Skeletal muscle cell (primary cell): ENCODE results near the gene CER1.
"Not testable (repeated sequence)": the region's sequence is repeated elsewhere in the genome, so short reads cannot be mapped to it uniquely, and the experiment has no call there.

Source experiments
- DNase-seq: peaks from one replicate; pipeline ENCODE4 v3.0.0-alpha.2; 2010; ENCODE audit warnings: low read depth
- H3K4me3 ChIP-seq: 2 replicates; pipeline ENCODE4 v1.5.1; 2011; ENCODE audit warnings: low read depth, mild to moderate bottlenecking, control low read depth, low read length, moderate library complexity

The CER1 gene

DNA sequence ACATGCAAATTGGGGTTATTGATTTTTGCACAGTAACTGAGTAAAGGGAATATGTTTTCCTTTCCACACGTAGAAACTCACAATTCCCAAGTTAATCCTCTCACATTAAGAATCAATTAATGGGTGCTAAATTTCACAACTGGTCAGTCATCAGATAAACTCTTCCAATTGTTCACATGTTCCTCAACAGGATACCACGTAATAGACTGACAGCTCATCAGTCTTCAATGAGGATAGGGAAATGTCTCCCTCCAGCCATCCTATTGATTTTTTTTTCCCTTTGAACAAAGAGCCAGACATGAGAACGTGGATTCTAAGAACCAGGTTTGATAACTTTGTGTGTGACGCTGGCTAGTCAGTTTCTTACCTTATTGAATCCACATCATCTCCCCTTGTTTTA, 768 bp upstream of the CER1 start:
- DNase-seq, result no peak
- no peak overlapping the region for H3K4me3 ChIP-seq

DNA sequence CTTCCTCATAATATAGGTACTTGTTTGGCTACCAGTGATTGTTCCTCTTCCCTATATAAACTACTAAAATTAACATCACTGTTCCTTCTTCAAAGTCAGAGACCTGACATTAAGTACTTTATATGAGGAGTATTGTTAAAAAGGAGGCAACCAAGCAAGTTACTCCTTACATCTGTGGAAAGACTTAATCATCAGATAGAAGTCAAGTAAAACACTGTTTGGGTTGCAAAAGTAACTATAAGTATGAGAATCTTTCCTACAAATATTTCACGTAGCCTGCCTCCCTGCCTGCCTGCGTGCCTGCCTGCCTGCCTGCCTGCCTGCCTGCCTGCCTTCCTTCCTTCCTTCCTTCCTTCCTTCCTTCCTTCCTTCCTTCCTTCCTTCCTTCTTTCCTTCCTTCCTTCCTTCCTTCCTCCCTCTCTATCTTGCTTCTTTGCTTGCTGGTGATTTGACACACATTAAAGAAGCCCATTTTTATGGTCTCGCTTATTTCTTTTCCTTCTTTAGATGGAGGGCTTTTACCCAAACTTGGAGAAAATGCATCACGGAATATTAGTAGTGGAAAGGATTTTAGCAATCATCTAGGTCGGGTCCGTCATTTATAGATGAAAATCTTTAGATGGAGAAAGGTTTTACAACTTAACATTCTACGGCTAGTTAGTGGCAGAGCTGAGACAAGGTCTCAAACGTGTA, 3.2 kb downstream of the CER1 start:
- no peak overlapping the region for H3K4me3 ChIP-seq
- no peak for DNase-seq

DNA sequence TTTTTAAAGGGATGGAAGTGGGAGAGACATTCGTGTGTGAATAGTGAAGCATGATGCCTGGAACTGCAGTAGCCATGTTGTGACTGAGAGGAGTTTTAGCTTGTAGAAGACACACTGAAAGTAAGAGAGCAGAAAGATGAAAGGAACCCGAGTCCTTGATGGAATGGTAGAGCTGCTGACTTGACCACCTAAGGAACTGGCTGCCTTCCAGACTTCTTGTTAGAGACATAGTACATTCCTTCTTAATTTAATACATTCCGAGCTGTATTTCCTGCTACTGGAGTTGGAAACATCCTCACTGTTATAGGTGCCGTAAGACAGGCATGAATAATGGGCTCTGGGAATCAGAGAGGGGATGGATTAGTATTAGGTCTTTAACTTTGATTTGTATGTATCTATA, 7.4 kb downstream of the CER1 start:
- no peak overlapping the region for H3K4me3 ChIP-seq
- DNase-seq, result no peak

DNA sequence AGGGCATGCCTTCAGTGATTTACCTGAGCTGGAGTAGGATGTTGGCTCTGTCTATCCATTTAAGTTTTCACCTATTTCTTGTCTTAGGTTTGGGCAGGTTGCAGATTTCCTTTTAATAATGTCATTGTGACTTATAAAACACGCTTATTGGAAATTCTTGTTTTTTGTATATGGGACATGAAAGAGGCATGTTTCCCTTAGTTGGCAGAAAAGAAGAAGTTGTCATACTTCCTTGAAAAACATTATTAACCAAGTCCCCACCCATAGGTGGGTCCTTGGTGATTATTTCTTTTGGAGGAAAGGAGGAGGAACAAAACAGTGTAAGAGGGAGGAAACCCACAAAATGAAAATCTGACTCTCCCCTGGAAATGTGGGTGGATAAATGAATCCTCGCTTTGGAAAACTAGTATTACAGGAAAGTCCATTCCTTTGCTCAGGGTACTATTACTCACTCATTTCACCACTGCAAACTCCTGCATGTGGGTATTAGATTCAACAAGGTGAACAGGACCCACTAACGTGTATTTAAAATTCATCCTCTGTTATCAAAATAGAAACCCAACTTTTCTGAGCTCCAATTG, 9.3 kb downstream of the CER1 start:
- no peak overlapping the region for H3K4me3 ChIP-seq
- no peak for DNase-seq

DNA sequence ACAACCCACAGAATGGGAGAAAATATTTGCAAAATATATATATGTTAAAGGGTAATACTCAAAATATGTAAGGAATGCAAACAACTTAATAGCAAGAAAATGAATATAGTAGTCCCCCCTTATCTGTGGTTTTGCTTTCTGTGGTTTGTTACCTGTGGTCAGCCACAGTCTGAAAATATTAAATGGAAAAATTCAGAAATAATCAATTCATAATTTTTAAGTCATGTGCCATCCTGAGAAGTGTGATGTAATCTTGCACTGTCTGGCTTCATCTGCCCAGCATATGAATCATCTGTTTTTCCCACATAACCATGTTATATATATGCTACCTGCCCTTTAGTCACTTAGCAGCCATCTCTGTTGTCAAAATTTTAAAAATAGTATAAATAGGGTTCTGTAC, 11.7 kb downstream of the CER1 start:
- DNase-seq, result no peak
- no peak overlapping the region for H3K4me3 ChIP-seq

DNA sequence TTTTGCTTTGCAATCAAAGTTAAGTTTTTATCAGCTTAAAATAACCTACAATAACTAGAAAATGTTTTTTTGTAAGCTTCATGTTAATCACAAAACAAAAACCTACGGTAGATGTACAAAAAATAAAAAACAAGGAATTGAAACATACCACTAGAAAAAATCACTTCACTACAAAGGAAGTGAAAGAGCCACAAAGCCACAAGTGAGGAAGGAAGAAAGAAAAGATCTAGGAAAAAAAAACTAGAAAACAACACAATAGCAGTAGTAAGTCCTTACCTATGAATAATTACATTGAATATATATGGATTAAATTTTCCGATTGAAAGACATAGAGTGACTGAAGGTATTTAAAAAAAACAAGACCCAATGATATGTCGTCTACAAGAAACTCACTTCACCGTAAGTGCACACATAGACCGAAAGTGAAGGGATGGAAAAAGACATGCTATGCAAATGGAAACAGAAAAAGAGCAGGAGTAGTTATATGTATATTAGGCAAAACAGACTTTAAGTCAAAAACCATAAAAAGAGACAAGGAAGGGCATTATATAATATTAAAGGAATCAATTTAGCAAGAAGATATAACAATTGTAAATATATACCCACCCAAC, 15.9 kb downstream of the CER1 start:
- no peak overlapping the region for H3K4me3 ChIP-seq
- DNase-seq, result no peak

DNA sequence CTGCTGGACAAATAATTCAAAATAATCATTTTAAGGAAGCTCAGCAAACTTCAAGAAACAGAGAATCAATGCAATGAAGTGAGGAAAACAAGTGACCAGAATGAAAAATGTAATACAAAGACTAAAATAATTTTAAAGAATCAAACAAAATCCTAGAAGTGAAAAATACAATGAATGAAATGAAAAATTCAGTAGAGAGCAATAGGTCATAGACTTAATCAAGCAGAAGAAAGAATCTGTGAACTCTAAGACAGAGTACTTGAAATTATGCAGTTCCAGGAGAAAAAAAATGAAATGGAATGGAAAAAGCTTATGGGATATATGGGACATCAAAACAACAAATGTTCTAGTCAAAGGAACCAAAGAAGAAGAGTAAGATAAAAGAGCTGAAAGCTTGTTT, 17.5 kb downstream of the CER1 start:
- H3K4me3 ChIP-seq, result no peak overlapping the region
- no peak for DNase-seq

DNA sequence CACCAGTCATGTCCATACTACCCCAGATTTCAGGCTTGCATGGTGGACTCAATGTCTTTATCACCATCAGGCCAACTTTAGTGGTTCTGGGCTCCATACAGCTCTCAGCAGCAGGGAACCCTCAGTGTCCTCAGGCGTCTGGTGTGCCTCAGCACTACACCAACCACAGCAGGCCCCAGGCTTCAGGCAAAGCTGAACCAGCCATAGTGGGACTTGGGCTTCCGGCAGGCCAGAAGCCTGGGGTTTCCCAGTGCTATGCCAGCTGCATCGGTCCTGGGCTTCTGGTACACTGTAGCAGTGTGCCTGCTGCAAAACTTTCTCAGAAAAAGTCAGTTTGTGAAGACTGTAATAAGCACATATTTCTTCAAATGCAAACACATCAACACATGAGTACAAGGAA, 18.3 kb downstream of the CER1 start:
- H3K4me3 ChIP-seq, result no peak overlapping the region
- no peak for DNase-seq

DNA sequence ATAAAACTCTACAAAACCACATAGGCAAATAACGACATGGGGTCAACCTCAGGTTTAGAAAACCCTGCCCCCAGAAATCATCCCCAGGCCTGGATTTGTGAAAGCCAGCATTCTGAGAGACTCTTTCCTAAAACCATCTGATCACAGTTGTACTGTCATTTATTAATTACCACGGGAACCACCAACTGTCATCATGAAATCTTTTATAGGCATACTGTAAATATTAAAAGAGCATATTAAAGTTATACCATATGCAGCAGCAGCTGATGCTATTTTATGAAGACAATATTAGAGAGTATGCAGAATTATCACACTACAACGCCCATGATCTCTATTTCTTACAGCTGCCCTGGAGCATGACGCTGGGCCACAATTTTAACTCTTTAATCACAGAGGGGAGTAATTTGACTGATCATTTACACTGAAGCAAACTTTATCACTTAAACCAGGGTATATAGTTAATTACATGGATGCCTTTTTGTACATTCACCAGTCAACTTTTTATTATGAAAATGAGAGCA, 20.3 kb downstream of the CER1 start:
- H3K4me3 ChIP-seq, result no peak overlapping the region

DNA sequence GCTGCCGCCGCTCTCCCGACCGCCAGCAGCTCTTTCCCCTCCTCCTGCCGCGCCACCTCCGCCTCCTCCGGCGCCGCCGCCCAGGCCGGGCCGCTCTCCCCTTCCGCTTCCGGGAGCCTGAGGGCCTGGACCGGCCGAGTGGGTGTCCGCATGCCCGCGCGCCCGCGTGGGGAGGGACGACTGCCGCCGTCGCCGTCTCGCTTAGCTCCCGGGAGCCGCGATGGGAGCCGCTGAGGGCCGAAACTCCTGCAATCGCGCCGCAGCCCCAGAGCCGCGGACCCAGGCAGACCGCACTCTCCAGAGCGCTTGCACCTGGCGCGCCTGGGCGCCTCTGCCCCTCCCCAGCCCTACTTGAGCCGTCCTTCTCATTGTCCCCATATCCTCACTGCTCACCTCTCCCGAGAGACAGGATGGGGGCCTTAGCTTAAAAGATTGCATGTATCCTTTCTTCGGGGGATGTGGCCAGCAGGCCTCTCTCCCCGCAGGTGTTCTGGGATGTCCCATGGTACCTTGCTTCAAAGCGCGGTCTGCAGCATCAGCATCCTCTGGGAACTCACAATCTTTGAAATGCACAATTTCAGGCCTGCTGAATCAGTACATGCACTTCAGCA, 29.2 kb downstream of the CER1 start, which contains the start of gene ZDHHC21:
Gene ZDHHC21, minus strand, starts transcription at position 182 of the 611 bp plus-strand sequence. CDS start 19,092 bp downstream, outside the sequence.
- no peak for DNase-seq
- peak within 1 kb of the TSS; percentile 68 for H3K4me3 ChIP-seq

More for the DNA sequence above, 20.3 kb downstream of the CER1 start:
- DNase-seq, result no peak

DNA sequence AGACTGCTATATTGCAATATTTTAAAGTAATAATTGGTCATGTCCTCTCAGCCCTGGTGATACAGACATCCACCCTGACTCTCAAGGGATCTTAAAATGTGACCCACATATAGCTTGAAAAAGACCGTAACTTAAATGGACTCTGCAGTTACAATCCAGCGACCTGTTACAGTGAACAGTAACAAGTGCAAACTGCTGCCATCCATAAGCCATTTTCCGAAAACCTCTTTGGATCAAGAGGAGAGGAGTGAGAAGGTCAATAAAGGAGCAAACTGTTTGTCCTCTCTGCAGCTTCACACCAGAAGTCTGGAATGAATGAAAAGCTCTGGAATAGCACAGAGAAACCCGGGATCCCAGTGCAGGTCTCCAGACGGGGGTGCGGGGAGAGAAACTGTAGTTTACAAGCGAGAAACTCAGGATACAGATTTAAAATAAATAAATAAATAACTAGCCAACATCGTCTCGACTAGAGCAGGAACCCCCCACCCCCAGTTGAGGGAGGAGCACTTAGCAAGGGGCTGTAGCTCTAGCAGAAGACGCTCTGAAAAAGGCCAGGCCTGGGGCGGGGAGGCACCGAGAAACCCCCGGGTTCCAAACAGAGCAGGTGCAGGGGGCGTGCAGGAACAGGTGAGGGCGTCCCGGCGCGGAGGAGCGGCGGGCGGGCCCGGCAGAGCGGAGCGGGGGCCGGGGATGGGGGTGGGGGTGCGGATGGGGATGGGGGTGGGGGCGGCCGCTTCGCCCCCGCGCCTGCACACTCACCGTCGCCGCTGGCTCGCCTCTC, 29.9 kb downstream of the CER1 start:
- no peak for DNase-seq
- H3K4me3 ChIP-seq, result peak overlapping the region; percentile 68

DNA sequence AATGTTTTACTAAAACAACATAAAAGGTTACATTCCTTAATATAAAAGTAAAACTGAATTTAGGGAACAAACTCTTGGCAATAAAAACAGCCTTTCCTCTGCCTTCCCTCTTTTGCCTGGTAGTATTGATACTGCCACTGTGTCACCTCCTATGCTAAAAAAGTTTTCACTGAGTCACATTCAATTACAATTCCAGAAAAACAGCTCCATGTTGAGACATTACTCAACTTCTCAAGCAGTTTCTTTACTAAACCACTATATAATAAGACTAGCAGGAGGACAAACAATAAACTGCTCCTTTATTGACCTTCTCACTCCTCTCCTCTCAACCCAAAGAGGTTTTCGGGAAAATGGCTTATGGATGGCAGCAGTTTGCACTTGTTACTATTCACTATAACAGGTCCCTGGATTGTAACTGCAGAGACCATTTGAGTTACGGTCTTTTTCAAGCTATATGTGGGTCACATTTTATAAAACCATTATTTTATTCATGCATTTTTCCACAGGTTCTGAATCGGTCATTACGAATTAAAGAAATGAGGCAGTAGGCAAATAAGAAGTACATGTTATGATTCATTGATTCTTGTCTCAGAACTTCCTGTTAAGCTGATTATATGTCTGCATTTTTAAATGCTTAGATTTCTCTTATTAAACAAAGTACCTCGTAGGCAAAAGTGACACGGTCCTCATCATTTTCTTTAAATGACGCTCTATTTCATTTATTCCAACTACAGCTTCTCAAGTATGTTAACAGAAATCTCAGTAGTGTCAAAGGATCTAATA, 31.4 kb downstream of the CER1 start:
- DNase-seq, result no peak
- no peak overlapping the region for H3K4me3 ChIP-seq

DNA sequence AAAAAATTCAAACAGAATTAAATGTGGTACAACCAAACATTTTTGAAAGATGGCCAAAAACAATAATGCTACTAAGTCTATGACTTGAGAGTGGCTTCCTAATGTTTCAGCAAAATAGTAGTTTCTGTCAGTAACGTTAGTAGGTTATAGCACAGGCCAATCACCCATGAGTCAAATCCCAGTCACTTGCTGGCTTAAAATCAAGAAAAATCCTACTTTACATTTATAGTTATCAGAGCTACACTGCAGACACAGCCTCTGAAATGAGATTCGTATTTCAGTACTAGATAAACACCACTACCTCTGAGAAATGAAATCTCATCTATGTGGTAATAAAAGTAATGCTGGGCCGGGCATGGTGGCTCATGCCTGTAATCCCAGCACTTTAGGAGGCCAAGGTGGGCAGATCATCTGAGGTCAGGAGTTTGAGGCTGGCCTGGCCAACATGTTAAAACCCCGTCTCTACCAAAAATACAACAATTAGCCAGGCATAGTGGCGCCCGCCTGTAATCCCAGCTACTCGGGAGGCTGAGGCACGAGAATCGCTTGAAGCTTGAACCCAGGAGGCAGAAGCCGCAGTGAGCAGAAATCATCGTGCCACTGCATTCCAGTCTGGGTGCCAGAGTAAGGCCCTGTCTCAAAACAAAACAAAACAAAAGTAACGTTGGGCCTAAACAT, 35.4 kb downstream of the CER1 start:
- no peak overlapping the region for H3K4me3 ChIP-seq
- DNase-seq, result peak; percentile 85

DNA sequence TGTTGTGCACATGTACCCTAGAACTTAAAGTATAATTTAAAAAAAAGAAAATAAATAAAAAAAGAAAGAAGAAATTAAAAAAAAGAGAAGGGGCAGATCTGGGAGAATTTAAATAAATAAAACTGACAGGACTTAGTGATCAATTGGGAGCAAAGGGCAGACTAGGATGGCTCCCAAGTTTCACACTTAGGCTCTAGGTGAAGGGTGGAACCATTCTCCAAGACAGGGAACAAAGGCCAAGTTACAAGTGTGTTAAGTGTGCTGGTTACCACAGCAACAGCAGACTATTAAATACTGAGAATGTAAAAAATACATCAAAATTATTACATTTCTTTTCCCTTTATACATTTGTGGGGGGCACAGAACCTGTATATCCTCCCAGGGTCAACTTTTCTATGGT, 36.4 kb downstream of the CER1 start:
- no peak overlapping the region for H3K4me3 ChIP-seq
- DNase-seq, result no peak

DNA sequence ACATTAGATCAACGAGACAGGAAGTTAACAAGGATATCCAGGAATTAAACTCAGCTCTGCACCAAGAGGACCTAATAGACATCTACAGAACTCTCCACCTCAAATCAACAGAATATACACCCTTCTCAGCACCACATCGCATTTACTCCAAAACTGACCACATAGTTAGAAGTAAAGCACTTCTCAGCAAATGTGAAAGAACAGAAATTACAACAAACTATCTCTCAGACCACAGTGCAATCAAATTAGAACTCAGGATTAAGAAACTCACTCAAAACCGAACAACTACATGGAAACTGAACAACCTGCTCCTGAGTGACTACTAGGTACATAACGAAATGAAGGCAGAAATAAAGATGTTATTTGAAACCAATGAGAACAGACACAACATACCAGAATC, 39.9 kb downstream of the CER1 start:
- not testable (repeated sequence) for DNase-seq, H3K4me3 ChIP-seq

DNA sequence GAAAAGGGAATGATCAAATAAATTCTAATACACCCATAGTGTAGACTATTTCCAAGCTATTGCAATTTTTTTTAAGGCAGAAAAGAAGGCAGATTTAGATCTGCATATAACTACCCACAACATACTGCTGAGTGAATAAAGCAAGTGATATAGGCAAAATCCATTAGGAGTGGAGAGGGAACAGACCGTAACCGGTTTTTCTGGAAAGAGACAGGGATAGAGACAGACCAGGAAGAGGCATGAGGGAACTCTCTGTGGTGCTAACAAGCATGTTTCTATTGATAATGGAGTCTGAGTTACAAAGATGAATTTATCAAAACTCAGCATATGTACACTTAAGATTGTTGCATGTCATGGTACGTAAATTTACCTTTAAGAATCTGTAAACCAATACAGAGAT, 43.8 kb downstream of the CER1 start:
- no peak for DNase-seq
- no peak overlapping the region for H3K4me3 ChIP-seq

DNA sequence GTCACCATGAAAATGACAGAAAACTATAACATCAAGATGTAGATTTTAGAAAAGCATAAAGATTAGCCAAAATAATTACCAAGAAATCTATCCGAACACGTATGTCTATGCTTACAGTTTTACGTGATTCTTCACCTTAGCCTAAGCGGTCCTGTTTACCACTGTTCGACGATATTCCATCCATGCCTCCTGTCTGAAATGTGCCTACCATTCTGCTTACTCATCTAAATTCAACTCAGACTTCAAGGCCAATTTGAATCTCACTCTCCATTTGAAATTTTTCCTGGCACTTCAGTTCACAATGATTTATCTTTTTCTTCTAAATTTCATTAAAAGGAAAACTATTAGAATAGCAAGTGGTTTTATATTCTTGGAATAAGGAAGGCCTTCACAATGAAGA, 44.7 kb downstream of the CER1 start:
- H3K4me3 ChIP-seq, result no peak overlapping the region
- DNase-seq, result no peak

DNA sequence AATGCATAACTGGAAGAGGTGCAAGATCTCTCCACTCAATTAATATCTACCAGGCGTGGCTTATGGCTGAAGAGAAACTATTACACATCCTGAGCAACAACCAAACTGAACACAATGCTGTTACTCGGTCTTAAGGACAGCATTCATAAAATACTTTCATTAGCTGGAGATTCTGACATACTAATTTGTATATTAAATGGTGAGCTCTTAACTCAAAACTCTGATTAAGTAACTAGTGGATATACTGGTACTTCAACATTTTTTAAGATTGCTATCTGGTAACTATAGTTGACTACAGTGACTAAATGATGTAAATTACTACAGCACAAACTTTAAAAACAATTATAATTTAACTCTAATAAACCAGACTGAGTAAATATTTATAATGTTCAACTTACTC, 45.1 kb downstream of the CER1 start:
- DNase-seq, result no peak
- no peak overlapping the region for H3K4me3 ChIP-seq
